H1 (cell line): ENCODE data around the gene LMNA. TPM values are rescaled to one million over a fixed set of nuclear protein-coding genes. Genes with fewer than 3 reads are reported as not detected.

Experiments used
- CTCF ChIA-PET: fragments of 300-600 bp; sonication (Branson Sonifier 250); formaldehyde crosslinking; loops from one replicate; lab custom pipeline; 2021; ENCODE audit not compliant: partially characterized antibody; lab: Charles Lee
- POLR2A ChIA-PET: fragments of 300-600 bp; sonication (Branson Sonifier 250); formaldehyde crosslinking; loops from one replicate; lab custom pipeline; 2021; ENCODE audit warnings: inconsistent platforms; ENCODE audit not compliant: partially characterized antibody; lab: Charles Lee
- DNase-seq, 2 experiments: peaks; one replicate each; pipeline versions ENCODE4 v3.0.0 to v3.0.0-alpha.2; 2010 to 2022; ENCODE audit warnings: low spot score in 2 of 2, low read depth in 1 of 2, mixed read lengths in 1 of 2
- FAIRE-seq: peaks from 2 replicates; lab custom pipeline; 2011; peaks lifted over from hg19 to GRCh38; lab: Jason Lieb, UNC
- H2AFZ ChIP-seq: 2 replicates; pipeline ENCODE4 v1.8.1; 2012; ENCODE audit warnings: low read length, inconsistent platforms
- H2AK5ac ChIP-seq: 2 replicates; pipeline ENCODE4 v1.6.1; 2013; ENCODE audit warnings: low read depth, low read length
- H2BK120ac ChIP-seq: replicated peaks from 2 replicates; pipeline ENCODE3; 2013; ENCODE audit warnings: low read depth, low read length, inconsistent platforms
- H2BK12ac ChIP-seq: 2 replicates; pipeline ENCODE4 v1.6.1; 2013; ENCODE audit warnings: low read depth, low read length
- H2BK15ac ChIP-seq: 2 replicates; pipeline ENCODE4 v1.6.1; 2013; ENCODE audit warnings: low read length
- H2BK20ac ChIP-seq: 2 replicates; pipeline ENCODE4 v1.6.1; 2013; ENCODE audit warnings: low read length
- H2BK5ac ChIP-seq: 2 replicates; pipeline ENCODE4 v1.6.1; 2013; ENCODE audit warnings: low read depth, low read length
- H3K14ac ChIP-seq: 2 replicates; pipeline ENCODE4 v1.6.1; 2013; ENCODE audit warnings: inconsistent platforms; ENCODE audit not compliant: insufficient read length
- H3K18ac ChIP-seq: 2 replicates; pipeline ENCODE4 v1.6.1; 2013; ENCODE audit warnings: low read length; ENCODE audit errors: extremely low read depth
- H3K23ac ChIP-seq: 2 replicates; pipeline ENCODE4 v1.6.1; 2013; ENCODE audit warnings: inconsistent platforms; ENCODE audit not compliant: insufficient read length
- H3K23me2 ChIP-seq: 2 replicates; pipeline ENCODE4 v1.6.1; 2013; ENCODE audit warnings: low read depth, low read length
- H3K27ac ChIP-seq: 2 replicates; pipeline ENCODE4 v1.6.1; 2011; ENCODE audit warnings: low read depth, low read length, inconsistent platforms
- H3K27me3 ChIP-seq, 4 experiments: replicated peaks in 1 of 4; 1 replicate in 1 of 4; 2 replicates in 3 of 4; pipeline versions ENCODE4 v1.6.1 to v1.8.1; 2011 to 2013; ENCODE audit warnings: low read length in 3 of 4, mild to moderate bottlenecking in 3 of 4, inconsistent platforms in 2 of 4, mixed read lengths in 2 of 4, moderate library complexity in 1 of 4; ENCODE audit not compliant: control insufficient read depth in 3 of 4, insufficient read depth in 3 of 4; ENCODE audit errors: extremely low read depth in 1 of 4
- H3K36me3 ChIP-seq, 4 experiments: 2 replicates each; pipeline versions ENCODE4 v1.6.1 to v1.8.1; 2011 to 2013; ENCODE audit warnings: mild to moderate bottlenecking in 4 of 4, low read length in 3 of 4, moderate library complexity in 2 of 4, control low read depth in 1 of 4, inconsistent platforms in 1 of 4; ENCODE audit not compliant: insufficient read depth in 4 of 4, control insufficient read depth in 2 of 4
- H3K4ac ChIP-seq: replicated peaks from 2 replicates; pipeline ENCODE3; 2013; ENCODE audit warnings: low read length, low read depth, mixed read lengths, inconsistent platforms; ENCODE audit not compliant: insufficient read length
- H3K4me1 ChIP-seq, 4 experiments: replicated peaks in 1 of 4; 1 replicate in 1 of 4; 2 replicates in 3 of 4; pipeline versions ENCODE4 v1.6.1 to v1.8.1; 2011 to 2013; ENCODE audit warnings: low read length in 3 of 4, inconsistent platforms in 2 of 4, mixed read lengths in 1 of 4; ENCODE audit not compliant: insufficient read depth in 4 of 4, control insufficient read depth in 3 of 4
- H3K4me2 ChIP-seq, 2 experiments: 2 replicates each; pipeline versions ENCODE4 v1.6.1 to v1.8.1; 2011 to 2013; ENCODE audit warnings: low read depth in 2 of 2, low read length in 2 of 2, control low read depth in 1 of 2, inconsistent platforms in 1 of 2, mild to moderate bottlenecking in 1 of 2; ENCODE audit not compliant: insufficient read depth in 1 of 2
- H3K4me3 ChIP-seq, 4 experiments: fragments of 200-600, 300-600 bp in 1 of 4; sonication (generic), shearing (Covaris generic), sonication (Bioruptor Twin) in 1 of 4; 2 replicates each; pipeline versions ENCODE4 v1.5.1 to v1.8.1; 2011 to 2016; ENCODE audit warnings: low read length in 4 of 4, low read depth in 3 of 4, control low read depth in 2 of 4, inconsistent platforms in 2 of 4, mild to moderate bottlenecking in 2 of 4, mixed read lengths in 1 of 4, moderate library complexity in 1 of 4; ENCODE audit not compliant: insufficient read depth in 2 of 4; ENCODE audit errors: extremely low read depth in 1 of 4
- H3K56ac ChIP-seq: replicated peaks from 2 replicates; pipeline ENCODE3; 2013; ENCODE audit warnings: low read depth, mild to moderate bottlenecking, mixed read lengths, low read length, inconsistent platforms; ENCODE audit not compliant: insufficient read length
- H3K79me1 ChIP-seq: 2 replicates; pipeline ENCODE4 v1.6.1; 2013; ENCODE audit warnings: low read depth, low read length, control low read depth
- H3K79me2 ChIP-seq, 2 experiments: 2 replicates each; pipeline versions ENCODE4 v1.6.1 to v1.8.1; 2012 to 2013; ENCODE audit warnings: low read length in 2 of 2, mild to moderate bottlenecking in 2 of 2, inconsistent platforms in 1 of 2; ENCODE audit not compliant: insufficient read depth in 2 of 2, control insufficient read depth in 1 of 2
- H3K9ac ChIP-seq, 4 experiments: replicated peaks in 1 of 4; 1 replicate in 1 of 4; 2 replicates in 3 of 4; pipeline versions ENCODE4 v1.6.1 to v1.8.1; 2011 to 2013; ENCODE audit warnings: low read depth in 3 of 4, low read length in 3 of 4, control low read depth in 2 of 4, mild to moderate bottlenecking in 2 of 4, moderate library complexity in 2 of 4, inconsistent platforms in 1 of 4; ENCODE audit errors: extremely low read depth in 1 of 4
- H3K9me3 ChIP-seq, 2 experiments: 2 replicates each; pipeline versions ENCODE4 v1.6.1 to v1.8.1; 2012 to 2013; ENCODE audit warnings: mild to moderate bottlenecking in 2 of 2, moderate library complexity in 2 of 2, control low read depth in 1 of 2, inconsistent platforms in 1 of 2, low read depth in 1 of 2, low read length in 1 of 2, mixed read lengths in 1 of 2; ENCODE audit not compliant: insufficient read depth in 2 of 2
- H4K20me1 ChIP-seq, 2 experiments: replicated peaks in 1 of 2; 2 replicates each; pipeline versions ENCODE3 to v1.8.1; 2011 to 2013; ENCODE audit warnings: inconsistent platforms in 2 of 2, low read length in 2 of 2, mild to moderate bottlenecking in 1 of 2; ENCODE audit not compliant: insufficient read depth in 2 of 2, control insufficient read depth in 1 of 2
- H4K5ac ChIP-seq: 2 replicates; pipeline ENCODE4 v1.6.1; 2013; ENCODE audit warnings: low read length, low read depth, mixed read lengths, inconsistent platforms; ENCODE audit not compliant: insufficient read length
- H4K8ac ChIP-seq: 2 replicates; pipeline ENCODE4 v1.8.0; 2013; ENCODE audit warnings: mild to moderate bottlenecking, moderate library complexity, low read length, inconsistent platforms; ENCODE audit not compliant: insufficient read depth; ENCODE audit errors: extremely low read depth
- H4K91ac ChIP-seq: replicated peaks from 2 replicates; pipeline ENCODE3; 2013; ENCODE audit warnings: low read length, mixed read lengths, inconsistent platforms; ENCODE audit not compliant: insufficient read length
- KDM5A ChIP-seq: fragments of 200-600 bp; IDR thresholded peaks from 2 replicates; pipeline ENCODE4 v1.7.1; 2012; ENCODE audit warnings: mild to moderate bottlenecking, low read length, inconsistent platforms, mixed read lengths
- RBBP5 ChIP-seq: IDR thresholded peaks from 2 replicates; pipeline ENCODE4 v1.7.1; 2012; ENCODE audit warnings: low read depth, mild to moderate bottlenecking, inconsistent platforms, low read length, moderate library complexity, borderline replicate concordance
- SIN3A ChIP-seq, 2 experiments: IDR thresholded peaks in 1 of 2; conservative IDR thresholded peaks in 1 of 2; 2 replicates each; pipeline ENCODE4 v1.6.1; 2011 to 2012; ENCODE audit warnings: low read length in 2 of 2, improper control_type of control experiment in 1 of 2, low read depth in 1 of 2, mild to moderate bottlenecking in 1 of 2
- SP2 ChIP-seq: IDR thresholded peaks from 2 replicates; pipeline ENCODE4 v1.6.1; 2012; ENCODE audit warnings: mild to moderate bottlenecking, low read length, inconsistent platforms
- WGBS, 2 experiments: shearing (Covaris generic) in 1 of 2; methylation state at CpG; one replicate each; pipeline versions ENCODE4 v1.1.6 to v1.1.7; 2013 to 2015; ENCODE audit warnings: low lambda C conversion rate in 2 of 2, mixed read lengths in 2 of 2, inconsistent platforms in 1 of 2, low coverage in 1 of 2, missing lambda C conversion rate in 1 of 2; ENCODE audit not compliant: insufficient replicate concordance in 2 of 2, insufficient coverage in 1 of 2, insufficient read length in 1 of 2; ENCODE audit errors: extremely low coverage in 1 of 2, missing lambda C conversion rate in 1 of 2; 5-methylcytosine and 5-hydroxymethylcytosine counted together
- polyA plus RNA-seq, 7 experiments: library from polyadenylated mRNA; depleted of rRNA in 3 of 7; stranded (reverse) in 5 of 7; unstranded in 2 of 7; fragments of >200 nt in 5 of 7; fragments of 200-250 nt in 2 of 7; gene quantifications; 1 replicate in 5 of 7; 2 replicates in 1 of 7; 4 replicates in 1 of 7; pipeline versions ENCODE4 v1.2.1 to v1.2.3, GENCODE V29; 2011 to 2013; ENCODE audit warnings: missing spikeins in 2 of 7, mixed read lengths in 2 of 7
- total RNA-seq: library from RNA; stranded (reverse); fragmentation: NEBNext Ultra II Directional; extraction: Animal tissue kit (Norgen Biotek cat#: 25700); gene quantifications from 2 replicates; pipeline ENCODE4 v1.2.1, GENCODE V29; 2021

LMNA gene
- total and polyA plus RNA-seq, 2 of the 8 experiments (the other 6 are each of a cell fraction or from before 2014, with no cell fraction given) = 25.8 to 46.8 TPM

DNA sequence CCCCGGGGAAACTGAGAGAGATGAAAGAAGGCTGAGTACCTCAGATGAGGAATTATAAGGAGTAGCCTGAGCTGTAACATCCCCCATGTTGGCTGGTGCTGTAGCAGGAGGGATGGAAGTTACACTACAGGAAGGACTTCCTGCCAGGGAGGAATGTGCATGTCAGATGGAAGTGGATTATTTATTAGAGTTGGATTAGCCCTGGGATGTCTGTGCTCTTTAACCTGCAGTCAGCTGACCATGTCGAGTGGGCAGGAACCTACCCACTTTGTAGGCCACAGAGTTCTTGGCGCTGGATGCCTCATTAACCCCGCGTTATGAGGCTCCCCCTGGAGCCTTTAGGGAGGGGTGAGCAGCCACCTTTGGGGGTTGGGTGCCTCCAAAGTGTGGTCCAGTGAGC is 38.1 kb downstream of the LMNA start:
- Histone ChIP-seq H3K27ac (no peak overlapping the region), H3K4me3 (no peak overlapping the region), H4K20me1 (no peaks in the 10 kb centered on the region), H4K8ac (no peak overlapping the region), H2BK12ac (peak overlapping the region; percentile 28; the same call in 1 of the 2 replicates), H3K4me2 (no peak overlapping the region), H3K14ac (no peak overlapping the region), H2AK5ac (no peak overlapping the region), H2BK20ac (no peak overlapping the region), H4K91ac (no peak overlapping the region), H3K79me1 (no peaks in the 10 kb centered on the region; the same call in 1 of the 2 replicates), H3K9me3 (no peaks in the 10 kb centered on the region), H3K4me1 (peaks cover 16 to 37% (median 20%) of the 10 kb centered on the region in 4 experiments), H3K56ac (no peak overlapping the region), H2BK5ac (no peak overlapping the region), H3K27me3 (no peaks in the 10 kb centered on the region), H4K5ac (no peak overlapping the region), H2BK120ac (no peak overlapping the region), H2BK15ac (peak overlapping the region; percentile 47; the same call in 1 of the 2 replicates), H3K23ac (no peak overlapping the region), H3K4ac (no peak overlapping the region), H3K36me3 (no peaks in the 10 kb centered on the region), H3K18ac (0 out of 2 replicates have a peak overlapping the region, but pooled peaks have one; percentile 7), H3K79me2 (no peaks in the 10 kb centered on the region), H3K23me2 (peaks cover 3% of the 10 kb centered on the region; the same call in 1 of the 2 replicates), H2AFZ (no peak overlapping the region), H3K9ac (peak overlapping the region in 1 of 4 experiments; percentile 6; a peak in 1 of 7 replicates)
- ChIA-PET POLR2A (interaction anchor here (1.1 to 8.5 kb wide), 5 partner anchors 28 to 372 kb away, joined by 3 to 64 read pairs (median 8); partner anchors contain the start of genes BGLAP and PMF1), CTCF (interaction anchor here (0.6 to 42.4 kb wide), 5 partner anchors 11 to 88 kb away, joined by 3 to 1994 read pairs (median 43); partner anchors contain the start of genes BGLAP, MEX3A and PAQR6)
- WGBS, 2 experiments = 86% methylated on average over 5 of the region's 5 CpGs; no CpG with 5 or more reads in 1 of the 2 experiments
- FAIRE-seq (no peak), DNase-seq (no peak)
- TF ChIP-seq SP2 (no peak), KDM5A (no peak), SIN3A (conservative IDR thresholded peaks at IDR 0.05 in 1 of 2, IDR thresholded peaks at IDR 0.05 in 1 of 2; ENCODE audit: low read depth in 1 of 2, low read length in 2 of 2) (no peak), RBBP5 (no peak)
